Glutamatergic neuron (in vitro differentiated cells): Measurements from ENCODE around the gene RCOR3. TPM values are rescaled to one million over a fixed set of nuclear protein-coding genes. Genes with fewer than 3 reads are reported as not detected.
"Not testable (repeated sequence)": the region's sequence is repeated elsewhere in the genome, so short reads cannot be mapped to it uniquely, and the experiment has no call there.

Experiments
- DNase-seq: peaks from one replicate; pipeline ENCODE4 v3.0.0; 2022
- H3K27ac Mint-ChIP-seq: one replicate; pipeline ENCODE4 v1.8.0; 2020; ENCODE audit warnings: mild to moderate bottlenecking, mixed read lengths, inconsistent platforms; ENCODE audit not compliant: unreplicated experiment
- H3K27me3 Mint-ChIP-seq: one replicate; pipeline ENCODE4 v1.8.0; 2020; ENCODE audit warnings: mild to moderate bottlenecking, moderate library complexity, mixed read lengths, inconsistent platforms; ENCODE audit not compliant: unreplicated experiment
- H3K36me3 Mint-ChIP-seq: one replicate; pipeline ENCODE4 v1.8.0; 2020; ENCODE audit warnings: mild to moderate bottlenecking, mixed read lengths, inconsistent platforms; ENCODE audit not compliant: unreplicated experiment
- H3K4me1 Mint-ChIP-seq: one replicate; pipeline ENCODE4 v1.8.0; 2020; ENCODE audit warnings: mild to moderate bottlenecking, low read depth, mixed read lengths, inconsistent platforms; ENCODE audit not compliant: unreplicated experiment
- H3K4me3 Mint-ChIP-seq: one replicate; pipeline ENCODE4 v1.8.0; 2020; ENCODE audit warnings: mild to moderate bottlenecking, mixed read lengths, inconsistent platforms; ENCODE audit not compliant: unreplicated experiment
- H3K9me3 Mint-ChIP-seq: one replicate; pipeline ENCODE4 v1.8.0; 2020; ENCODE audit warnings: mild to moderate bottlenecking, moderate library complexity, mixed read lengths, inconsistent platforms; ENCODE audit not compliant: unreplicated experiment
- CTCF ChIP-seq: fragments of 200-600 bp; sonication (generic); IDR thresholded peaks from one replicate; pipeline ENCODE4 v1.5.0; 2021; ENCODE audit not compliant: partially characterized antibody, unreplicated experiment
- total RNA-seq: library from RNA; stranded (reverse); fragmentation: NEBNext Ultra II Directional; extraction: Animal tissue kit (Norgen Biotek cat#: 25700); gene quantifications from one replicate; pipeline ENCODE4 v1.2.1, GENCODE V29; 2021; ENCODE audit not compliant: unreplicated experiment

RCOR3 gene
- total RNA-seq, 1 donor from 2014 or later, result 82.1 TPM

- no peaks in the 10 kb centered on the region for H3K4me1 Mint-ChIP-seq
- DNase-seq, result no peak
- no peaks in the 10 kb centered on the region for H3K27me3 Mint-ChIP-seq
- no peaks in the 10 kb centered on the region for H3K9me3 Mint-ChIP-seq
- no peak overlapping the region for H3K27ac Mint-ChIP-seq
- no peak overlapping the region for H3K4me3 Mint-ChIP-seq
- peaks cover 4% of the 10 kb centered on the region for H3K36me3 Mint-ChIP-seq
- no peak for TF ChIP-seq CTCF
Measured at GRCh38 chr1:211217392-211217791, 41.8 kb upstream of the RCOR3 start.

GRCh38 chr1:211222469-211223234 is 36.5 kb upstream of the RCOR3 start:
- not testable (repeated sequence) for H3K9me3 Mint-ChIP-seq, H3K4me1 Mint-ChIP-seq, H3K27ac Mint-ChIP-seq, H3K27me3 Mint-ChIP-seq, H3K36me3 Mint-ChIP-seq, DNase-seq, H3K4me3 Mint-ChIP-seq

DNA sequence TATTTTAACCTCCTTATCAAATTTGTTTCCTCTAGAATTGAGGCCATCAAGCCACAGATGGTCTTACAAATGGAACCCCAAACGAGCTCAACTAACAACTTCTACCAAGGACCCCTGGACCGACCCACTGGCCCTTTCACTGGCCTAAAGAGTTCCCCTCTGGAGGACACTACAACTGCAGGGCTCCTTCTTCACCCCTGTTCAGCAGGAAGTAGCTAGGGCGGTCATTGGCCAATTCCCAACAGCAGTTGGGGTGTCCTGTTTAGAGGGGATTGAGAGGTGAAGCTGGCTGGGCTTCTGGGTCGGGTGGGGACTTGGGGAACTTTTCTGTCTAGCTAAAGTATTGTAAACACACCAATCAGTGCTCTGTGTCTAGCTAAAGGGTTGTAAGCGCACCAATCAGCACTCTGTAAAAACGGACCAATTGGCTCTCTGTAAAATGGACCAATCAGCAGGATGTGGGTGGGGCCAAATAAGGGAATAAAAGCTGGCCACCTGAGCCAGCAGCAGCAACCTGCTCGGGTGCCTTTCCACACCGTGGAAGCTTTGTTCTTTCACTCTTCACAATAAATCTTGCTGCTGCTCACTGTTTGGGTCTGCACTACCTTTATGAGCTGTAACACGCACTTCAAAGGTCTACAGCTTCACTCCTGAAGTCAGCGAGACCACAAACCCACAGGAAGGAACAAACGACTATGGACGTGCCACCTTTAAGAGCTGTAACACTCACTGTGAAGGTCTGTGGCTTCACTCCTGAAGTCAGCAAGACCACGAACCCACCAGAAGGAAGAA is 30.4 kb upstream of the RCOR3 start:
- H3K36me3 Mint-ChIP-seq, H3K4me1 Mint-ChIP-seq, H3K9me3 Mint-ChIP-seq, DNase-seq, H3K27ac Mint-ChIP-seq, H3K27me3 Mint-ChIP-seq, H3K4me3 Mint-ChIP-seq: not testable (repeated sequence)

- H3K27ac Mint-ChIP-seq, result no peak overlapping the region
- peaks cover 5% of the 10 kb centered on the region for H3K36me3 Mint-ChIP-seq
- no peak for DNase-seq
- H3K4me3 Mint-ChIP-seq, result no peak overlapping the region
- TF ChIP-seq CTCF, result no peak
- no peaks in the 10 kb centered on the region for H3K9me3 Mint-ChIP-seq
- no peaks in the 10 kb centered on the region for H3K4me1 Mint-ChIP-seq
- H3K27me3 Mint-ChIP-seq, result peaks cover 5% of the 10 kb centered on the region
Measured at GRCh38 chr1:211229365-211229759, 29.8 kb upstream of the RCOR3 start.

DNA sequence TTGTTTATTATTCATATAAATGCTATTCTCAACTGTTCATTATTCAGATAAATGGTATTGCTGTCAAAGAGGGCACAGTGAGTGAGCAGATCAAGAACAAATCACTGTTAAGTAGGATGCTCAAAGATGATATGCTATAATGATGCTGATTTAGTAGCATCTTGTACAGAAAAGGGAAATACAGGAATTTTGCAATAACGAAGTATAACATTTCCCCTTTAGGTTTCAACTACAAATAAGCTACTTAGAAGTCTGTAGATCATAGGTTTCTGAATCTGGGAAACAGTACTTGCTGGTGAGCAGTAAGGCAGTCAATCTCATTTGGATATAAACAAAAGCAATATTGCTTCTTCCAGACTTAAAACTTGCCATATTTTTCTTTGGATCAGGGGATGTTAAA is 27.3 kb upstream of the RCOR3 start:
- no peak for TF ChIP-seq CTCF
- DNase-seq, result no peak
- peaks cover 3% of the 10 kb centered on the region for H3K27me3 Mint-ChIP-seq
- H3K36me3 Mint-ChIP-seq, result peaks cover 5% of the 10 kb centered on the region
- no peaks in the 10 kb centered on the region for H3K9me3 Mint-ChIP-seq
- H3K4me1 Mint-ChIP-seq, result no peaks in the 10 kb centered on the region
- H3K27ac Mint-ChIP-seq, result no peak overlapping the region
- H3K4me3 Mint-ChIP-seq, result no peak overlapping the region
